NCI-H2227 treated with DMSO at 0.1 percent for 48 hours (cell line): ENCODE results near the gene MAP3K5.
"Not testable (repeated sequence)": the region's sequence is repeated elsewhere in the genome, so short reads cannot be mapped to it uniquely, and the experiment has no call there.

ENCODE experiments used
- DNase-seq: peaks from one replicate; lab custom pipeline; 2025; lab: John Stamatoyannopoulos, UW

Gene MAP3K5

DNA sequence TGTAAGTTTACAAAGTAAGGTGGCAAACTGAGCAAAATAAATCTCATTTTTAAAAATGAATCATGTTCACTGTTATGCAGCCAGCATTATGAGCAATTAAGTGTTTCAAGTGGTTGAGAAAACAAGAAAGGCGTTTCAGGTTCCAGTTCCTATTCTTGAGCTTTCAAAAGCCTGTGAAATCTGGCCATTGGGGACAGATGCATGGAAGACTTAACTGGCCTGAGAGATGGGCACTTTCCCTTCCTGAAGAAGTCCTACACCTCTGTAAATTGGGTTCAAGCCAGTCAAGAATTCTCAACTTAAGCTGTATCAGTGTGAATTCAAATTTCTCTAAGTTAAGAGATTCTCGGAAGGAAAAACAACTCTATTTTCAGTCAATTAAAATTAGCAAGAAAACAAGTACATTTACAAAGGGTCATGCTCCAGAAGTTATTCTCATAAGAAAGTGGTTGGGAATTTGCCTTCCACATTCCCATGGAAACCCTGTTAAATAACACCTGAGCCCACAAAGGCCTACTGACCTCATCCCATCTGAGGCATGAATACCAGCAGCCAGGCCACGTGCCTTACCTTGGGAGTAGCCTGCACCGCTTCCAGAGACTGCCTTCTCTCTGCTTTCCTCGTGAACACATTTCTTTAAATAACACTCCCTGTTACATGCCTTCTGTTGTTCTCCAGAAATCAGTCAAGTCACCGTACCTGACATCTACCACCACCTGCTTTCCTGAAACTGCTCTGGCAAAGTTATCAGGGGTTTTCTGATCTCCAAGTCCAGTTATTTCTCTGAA is 19.4 kb downstream of the MAP3K5 start:
- DNase-seq = no peak

DNA sequence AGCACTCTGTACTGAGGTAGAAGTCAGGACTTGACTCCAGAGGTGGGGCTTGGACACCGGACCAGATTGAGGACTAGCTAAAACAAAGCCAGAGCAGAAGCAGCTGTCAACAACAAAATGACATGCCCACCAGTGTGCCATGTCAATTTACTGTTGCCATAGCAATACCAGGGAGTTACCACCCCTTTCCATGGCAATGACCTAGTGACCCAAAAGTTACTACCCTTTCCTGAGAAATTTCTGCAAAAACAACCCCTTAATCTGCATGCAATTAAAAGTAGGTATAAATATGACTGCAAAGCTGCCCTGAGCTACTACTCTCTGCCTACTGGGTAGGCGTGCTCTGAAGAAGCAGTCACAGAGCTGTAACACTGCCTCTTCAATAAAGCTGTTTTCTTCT is 21.0 kb downstream of the MAP3K5 start:
- DNase-seq = no peak

DNA sequence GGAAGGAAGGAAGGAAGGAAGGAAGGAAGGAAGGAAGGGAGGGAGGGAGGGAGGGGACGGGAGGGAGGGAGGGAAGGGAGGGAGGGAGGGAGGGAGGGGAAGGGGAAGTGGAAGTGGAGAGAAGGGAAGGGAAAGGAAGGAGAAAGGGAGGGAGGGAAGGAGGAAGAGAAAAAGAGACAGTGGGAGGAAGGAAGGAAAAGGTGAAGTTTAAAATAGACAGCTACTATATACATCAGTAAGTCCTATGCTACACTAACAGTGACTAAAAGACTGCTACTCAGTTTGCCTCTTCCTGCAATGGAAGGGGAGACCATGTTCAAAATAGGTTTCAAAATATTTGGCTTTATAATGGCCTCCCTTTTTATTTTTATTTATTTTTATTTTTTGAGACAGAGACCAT is 22.5 kb downstream of the MAP3K5 start:
- DNase-seq = no peak

DNA sequence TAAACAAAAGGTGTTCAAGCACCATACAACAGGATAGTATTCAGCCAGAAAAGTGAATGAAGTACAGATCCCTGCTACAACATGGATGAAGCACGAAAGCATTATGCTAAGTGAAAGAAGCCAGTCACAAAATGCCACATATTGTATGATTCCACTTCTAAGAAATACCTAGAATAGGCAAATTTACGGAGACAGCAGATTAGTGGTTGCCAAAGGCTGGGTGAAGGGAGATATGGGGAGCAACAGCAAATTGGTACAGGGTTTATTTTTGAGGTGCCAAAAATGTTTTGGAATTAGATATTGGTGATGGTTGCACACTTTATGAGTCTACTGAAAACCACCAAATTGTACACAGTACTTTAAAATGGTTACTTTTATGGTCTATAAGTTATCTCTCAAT is 23.2 kb downstream of the MAP3K5 start:
- DNase-seq = no peak

DNA sequence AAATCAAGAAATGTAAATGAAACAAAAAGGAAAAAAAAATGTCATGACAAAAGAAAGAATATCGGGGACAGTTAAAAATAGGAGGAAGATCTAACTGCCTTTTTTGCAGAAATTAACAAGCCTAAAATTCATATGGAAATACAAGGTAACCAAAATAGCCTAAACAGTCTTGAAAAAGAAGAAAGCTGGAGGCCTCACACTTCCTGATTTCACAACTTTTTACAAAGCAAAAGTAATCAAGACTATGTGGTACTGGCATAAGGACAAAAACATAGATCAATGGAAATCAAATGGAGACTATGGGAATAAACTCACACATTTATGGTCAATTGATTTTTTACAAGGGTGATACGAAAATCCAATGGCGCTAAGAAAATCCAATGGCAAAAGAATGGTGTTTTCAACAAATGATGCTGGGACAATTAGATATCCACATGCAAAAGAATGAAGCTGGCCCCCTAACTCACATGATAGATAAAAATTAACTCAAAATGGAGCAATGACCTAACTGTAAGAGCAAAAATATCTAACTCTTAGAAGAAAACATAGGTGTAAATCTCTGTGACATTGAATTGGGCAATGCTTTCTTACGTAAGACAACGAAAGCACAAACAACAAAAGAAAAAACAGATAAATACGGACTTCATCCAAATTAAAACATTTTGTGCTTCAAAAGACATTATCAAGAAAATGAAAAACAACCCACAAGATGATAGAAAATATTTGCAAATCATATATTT is 24.5 kb downstream of the MAP3K5 start:
- DNase-seq = no peak

DNA sequence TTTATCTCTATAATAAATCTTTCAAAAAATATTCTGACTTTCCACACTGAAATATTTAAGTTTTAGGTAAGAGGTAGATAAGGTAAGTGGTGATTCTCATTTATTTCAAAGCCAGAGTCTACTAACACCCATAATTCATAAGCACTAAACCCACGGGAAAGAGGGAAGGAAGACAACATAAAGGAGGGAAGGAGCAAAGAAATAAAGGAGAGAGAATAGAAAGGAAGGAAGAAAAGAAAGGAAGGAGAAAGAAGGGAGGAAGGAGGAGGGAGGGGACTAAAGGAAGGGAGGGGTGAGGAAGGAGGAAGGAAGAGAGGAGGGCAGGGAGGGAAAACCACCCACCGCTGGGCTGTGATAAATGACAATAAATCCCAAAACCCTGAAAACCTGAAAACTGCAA is 25.2 kb downstream of the MAP3K5 start:
- DNase-seq = no peak

DNA sequence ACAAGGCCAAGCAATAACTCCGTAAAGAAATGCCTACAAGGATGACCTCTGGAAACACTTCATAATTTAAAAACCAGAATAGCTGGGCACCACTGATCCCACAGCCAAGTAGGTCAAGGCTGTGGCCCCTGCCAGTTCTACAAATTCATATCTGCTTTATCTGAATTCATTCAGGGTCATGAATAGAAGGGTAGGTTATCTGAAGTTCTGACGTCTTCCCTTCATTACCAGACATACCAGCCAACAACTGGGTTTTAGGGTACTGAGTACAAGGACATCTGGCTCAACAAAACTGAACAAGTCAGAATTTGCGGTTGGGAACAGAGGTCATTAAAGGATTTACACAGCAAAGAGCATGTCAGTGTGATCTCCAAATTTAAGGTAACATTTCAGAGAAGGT is 26.0 kb downstream of the MAP3K5 start:
- no peak for DNase-seq

DNA sequence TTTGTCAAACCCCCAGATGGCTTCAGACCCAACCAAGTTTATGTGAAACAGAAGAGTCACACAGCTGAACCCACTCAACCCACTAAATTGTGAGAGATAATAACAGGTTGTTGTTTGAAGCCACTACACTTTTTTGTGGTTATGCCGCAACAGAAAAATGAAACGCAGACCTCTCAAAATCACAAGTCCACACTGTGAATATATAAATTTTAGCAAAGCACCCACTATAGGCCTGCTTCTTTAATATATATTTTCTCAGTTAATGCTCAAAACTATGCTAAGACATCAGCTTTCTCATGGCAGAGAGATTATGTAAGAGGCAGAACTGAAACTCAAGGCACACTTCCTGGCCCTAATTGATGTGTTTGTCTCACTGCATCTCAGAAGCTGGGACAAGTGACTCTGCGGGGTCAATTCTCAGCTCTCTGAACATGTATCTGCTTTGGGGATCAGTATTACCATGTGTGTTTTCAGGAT is 27.7 kb downstream of the MAP3K5 start:
- DNase-seq = no peak

DNA sequence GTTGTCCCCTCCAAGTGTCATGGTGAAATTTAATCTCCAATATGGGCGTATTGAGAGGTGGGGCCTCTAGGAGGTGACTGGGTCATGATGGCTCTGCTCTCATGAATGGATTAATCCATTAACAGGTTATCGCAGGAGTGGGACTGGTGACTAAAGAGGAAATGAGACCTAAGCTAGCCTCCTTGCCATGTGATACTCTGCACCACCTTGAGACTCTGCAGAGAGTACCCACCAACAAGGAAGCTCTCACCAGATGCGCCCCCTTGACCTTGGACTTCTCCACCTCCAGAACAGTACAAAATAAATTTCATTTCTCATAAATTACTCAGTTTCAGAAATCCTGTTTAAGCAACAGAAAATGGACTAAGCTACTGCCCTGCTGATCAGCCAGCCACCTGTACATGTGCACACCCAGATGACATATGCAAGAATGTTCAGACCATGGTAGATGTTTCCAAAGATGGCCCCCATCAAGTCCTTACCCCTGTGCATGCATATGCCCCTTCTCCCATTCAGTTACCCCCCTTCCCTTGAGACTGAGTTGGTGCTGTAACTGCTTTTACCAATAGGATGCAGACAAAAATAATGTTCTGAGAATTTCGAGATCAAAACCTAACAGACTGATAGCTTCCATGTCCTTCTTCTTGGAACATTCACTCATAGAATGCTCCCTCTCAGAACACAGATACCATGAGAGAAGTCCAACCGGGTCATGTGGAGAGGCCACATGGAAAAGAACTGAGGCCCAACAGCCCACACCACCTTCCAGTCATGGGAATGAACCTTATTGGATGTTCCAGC is 28.4 kb downstream of the MAP3K5 start:
- DNase-seq = no peak

DNA sequence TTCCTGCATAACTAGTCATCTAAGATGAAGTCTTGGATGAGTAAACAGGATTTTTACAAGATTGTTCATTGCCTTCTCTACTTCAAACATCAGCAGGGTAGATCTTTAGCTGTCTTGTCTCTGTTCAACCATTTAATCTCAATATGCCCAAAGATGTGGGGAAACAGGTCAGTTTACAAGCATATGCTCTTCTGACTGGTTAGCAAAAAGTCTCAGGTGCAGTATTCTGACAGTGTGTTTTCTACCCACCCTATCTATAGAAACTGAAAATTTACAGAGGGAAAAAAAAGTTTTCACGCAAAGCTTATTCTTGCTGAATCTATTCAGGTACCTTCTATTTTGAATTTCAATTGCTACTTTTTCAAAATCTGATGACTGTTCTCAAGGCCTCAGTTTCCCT is 29.0 kb downstream of the MAP3K5 start:
- DNase-seq = no peak

DNA sequence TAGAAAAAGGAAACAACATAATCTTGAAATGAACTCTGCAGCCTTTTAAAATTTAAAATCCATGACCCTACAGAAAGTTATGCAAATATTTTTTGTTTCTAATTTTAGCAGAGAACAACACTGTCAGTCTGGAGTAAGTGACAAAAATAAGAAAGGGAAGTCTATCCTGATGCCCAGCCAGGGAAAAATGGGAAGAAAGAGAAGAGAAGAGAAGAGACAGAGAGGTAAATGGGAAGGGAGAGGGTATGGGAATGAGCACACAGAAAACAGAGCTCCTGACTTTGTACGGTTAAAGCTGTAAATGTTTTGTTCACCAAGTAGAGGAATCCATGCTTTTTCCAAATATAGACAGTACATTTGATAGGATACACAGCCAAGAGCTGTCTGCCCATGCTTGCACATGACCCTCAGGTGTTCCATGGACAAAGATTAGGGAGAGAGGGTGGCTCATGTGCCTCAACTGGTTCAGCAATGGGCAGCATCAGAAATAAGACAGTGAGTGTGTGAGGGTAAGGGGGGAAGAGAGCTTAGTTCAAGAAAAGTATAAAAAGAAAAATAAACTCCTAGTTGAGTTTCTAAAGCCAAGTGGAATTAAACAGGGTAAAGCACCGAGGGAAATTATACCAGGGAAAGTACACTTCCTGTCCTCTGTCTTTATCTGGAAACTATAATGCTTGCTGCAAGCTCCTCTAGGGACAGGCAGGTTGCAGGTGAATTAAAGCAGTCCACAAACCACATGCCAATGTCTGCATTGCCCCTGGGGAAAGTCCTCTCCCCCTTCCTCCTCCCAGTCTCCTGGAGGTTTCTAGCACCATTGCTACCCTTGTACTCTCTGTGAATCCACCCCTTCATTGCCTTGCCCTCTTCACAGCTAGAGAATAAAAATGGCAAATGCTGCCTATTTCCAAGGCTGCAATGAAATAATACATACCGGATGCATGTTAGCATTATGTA is 30.0 kb downstream of the MAP3K5 start:
- DNase-seq = no peak

DNA sequence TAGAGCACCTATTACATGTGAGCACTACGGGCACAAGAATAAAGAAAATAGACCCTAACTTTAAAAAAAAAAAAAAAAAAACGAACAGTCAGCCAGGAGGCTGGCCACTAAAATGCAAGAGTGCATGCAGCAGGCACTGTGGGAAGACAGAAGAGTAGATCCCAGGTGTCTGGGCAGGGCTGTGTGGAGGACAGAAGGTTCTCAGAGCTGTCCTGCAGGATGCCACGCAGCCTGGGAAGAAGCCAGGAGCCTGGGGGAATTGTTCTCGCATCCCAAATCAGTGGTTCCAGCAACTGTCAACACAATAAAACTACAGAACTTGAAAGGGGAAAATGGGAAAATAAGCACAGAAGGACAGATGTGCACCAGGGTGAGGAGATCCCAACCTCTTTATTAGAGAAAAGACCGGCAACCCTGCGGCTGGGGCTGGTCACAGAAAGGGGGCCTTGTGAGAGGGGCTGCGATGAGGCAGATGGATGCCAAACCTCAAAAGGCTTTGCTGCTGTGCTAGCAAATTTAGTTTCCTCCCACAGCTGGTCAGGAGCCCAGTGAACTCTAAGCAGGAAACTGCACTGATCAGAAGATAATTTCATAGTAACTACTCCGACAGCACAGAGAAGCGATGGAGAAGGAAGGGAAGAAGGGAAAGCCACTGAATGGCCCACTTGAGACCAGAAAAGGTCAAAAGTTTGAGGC is 30.9 kb downstream of the MAP3K5 start:
- DNase-seq = no peak

DNA sequence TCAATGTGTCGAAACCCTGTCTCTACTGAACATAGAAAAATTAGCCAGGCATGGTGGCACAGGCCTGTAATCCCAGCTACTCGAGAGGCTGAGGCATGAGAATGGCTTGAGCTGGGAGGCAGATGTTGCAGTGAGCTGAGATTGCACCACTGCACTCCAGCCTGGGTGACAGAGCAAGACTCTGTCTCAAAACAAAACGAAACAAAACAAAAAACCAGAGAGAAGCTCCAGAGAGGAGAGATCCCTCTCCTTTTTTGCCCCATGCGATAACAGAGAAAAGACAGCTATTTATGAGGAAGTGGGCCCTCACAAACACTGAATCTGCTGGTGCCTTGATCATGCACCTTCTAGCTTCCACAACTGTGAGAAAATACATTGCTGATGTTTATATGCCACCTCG is 31.5 kb downstream of the MAP3K5 start:
- DNase-seq = not testable (repeated sequence)

DNA sequence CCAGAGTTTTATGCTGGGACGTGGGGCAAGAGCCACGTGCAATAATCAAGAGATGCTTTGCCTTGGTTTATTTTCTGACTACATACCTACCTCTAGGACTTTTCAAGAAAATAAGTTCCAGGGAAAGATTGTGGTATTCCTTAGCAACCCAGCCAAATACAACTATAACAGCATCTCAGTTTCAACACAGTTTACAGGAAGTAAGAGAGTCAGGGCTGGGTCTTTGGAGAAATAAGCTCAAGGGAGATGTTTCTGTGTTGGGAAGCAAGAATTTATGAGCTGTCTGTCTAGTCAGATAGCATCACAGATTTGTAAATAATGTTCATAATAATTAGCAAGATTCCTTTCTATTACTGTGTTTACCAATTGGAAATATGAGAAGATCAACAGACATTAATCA is 35.1 kb downstream of the MAP3K5 start:
- no peak for DNase-seq

DNA sequence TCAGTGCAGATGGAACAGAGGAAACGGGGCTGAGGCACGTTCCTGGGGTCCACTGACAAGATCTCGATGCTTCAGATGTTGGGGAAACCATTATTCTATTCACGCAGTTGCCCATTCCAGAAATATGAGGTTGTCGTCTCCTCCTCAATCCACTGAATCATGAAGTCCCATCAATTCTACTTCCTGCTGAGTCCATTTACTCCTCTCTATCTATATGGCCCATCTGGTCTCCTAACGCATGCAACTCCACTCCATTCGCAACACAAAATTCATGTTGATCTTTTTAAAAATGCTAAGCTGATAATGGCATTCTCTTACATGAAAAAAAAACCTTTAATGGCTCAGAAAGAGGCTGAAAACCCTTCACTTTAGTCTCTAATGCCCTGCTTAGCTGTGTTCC is 37.5 kb downstream of the MAP3K5 start:
- no peak for DNase-seq

DNA sequence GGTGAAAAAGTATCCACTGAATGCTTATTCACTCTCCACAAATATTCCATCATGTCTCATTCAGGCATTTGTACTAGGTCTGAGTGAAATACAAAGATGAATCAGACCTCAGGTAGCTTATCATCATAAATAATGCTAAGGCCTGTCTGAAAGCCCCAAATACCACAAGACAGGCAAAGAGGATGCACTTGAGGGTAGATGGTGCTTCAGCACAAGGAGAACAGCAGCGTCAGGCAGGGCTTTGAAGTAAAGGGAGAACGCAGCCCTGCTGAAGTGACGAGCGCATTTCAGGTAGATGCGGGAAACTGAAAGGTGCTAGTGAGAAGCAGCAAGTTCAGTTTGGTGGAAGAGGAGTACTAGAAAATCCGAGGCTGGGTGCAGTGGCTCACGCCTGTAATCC is 38.7 kb downstream of the MAP3K5 start:
- no peak for DNase-seq

DNA sequence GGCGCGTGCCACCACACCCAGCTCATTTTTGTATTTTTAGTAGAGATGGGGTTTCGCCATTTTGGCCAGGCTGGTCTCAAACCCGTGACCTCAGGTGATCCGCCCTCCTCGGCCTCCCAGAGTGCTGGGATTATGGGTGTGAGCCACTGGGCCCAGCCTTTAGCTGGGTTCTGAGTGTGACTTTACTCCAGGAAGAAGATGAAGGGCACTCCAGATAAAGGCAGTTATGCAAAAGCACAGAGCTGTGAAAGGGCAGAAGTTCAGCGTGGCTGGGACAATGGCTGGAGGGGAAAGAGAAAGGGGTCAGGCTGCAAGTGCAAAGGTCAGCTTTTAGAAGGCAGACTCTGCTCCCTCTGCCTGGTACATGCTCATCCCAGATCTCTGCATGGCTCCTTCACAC is 39.7 kb downstream of the MAP3K5 start:
- DNase-seq = no peak

DNA sequence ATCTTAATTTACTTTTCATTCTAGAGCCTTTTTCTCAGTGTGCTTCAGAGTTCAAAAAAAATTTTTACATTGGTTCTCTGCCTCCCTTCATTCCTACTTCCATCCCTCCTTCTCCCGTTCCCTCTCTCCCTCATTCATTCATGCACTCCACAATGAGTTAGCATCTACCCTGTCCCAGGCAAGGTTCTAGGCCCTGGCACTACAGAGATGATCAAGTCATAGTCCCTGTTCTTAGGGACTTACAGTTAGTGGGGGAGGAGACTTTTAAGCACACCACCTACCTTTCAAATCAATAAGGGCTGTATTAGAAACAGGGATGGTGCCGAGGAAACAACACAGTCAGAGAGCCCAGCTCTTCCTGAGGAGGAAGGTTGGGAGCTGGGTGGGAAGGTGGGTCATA is 40.3 kb downstream of the MAP3K5 start:
- DNase-seq = no peak

DNA sequence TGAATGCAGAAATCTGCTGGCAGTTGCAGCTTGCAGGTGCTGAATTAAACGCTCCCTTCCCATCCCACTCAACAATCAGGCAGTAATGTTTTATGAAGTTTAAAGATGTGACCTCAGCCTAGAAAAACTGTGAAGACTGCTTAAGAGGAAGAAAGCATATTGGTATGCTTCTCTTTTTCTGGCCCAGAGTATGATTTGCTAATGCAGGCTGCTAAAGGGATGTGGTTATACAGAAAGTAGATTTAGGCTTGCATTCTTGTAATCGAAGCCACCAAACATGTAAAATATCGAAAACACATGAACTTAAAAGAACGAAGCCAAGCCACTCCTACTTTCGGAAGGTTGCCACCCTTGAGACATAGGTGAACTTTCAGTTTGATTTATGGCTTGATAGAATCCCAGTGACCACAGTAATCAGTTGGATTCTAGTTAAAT is 40.7 kb downstream of the MAP3K5 start:
- no peak for DNase-seq

DNA sequence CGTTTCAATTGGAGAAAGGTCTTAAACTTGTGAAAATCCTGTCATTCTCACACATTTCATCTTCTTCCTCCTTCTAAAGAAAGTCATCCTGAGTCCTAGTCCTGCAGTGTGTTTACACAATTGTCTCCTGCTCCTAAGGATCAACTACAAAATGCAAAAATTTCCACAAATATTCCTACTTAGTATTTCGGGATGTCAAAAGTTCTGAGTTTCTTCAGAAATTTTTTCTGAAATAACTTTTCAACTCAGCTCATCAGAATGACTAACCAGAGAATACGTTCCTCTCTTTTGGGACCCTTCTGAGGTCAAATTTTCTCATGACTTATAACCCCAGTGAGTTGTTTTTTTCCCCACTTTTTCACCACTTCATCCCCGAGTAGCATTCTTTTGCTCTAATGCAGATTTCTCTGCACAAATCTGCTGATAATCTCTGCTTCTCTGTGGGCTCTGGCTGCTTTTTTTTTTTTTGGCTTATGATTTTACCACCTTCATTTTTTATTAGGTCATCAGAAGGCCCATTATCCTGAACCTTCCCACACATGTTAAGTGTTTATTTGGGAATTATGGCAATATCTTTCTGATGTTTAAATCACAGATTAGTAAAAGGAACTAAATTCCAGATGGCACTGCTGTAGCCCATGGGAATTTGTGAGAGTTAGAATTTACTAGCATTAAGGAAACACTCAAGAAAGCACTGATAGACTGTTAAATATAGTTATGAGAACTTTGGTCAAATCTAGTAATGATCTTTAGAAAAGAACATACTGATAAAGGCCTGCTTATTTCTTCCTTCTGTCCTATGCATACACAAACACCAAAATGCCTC is 41.4 kb downstream of the MAP3K5 start:
- no peak for DNase-seq
